ENCODE measurements around the gene CNTD1. TPM values are rescaled to one million over a fixed set of nuclear protein-coding genes. Genes with fewer than 3 reads are reported as not detected.

Gene CNTD1
- total RNA-seq, 1 experiment from 2014 or later, result not detected

DNA sequence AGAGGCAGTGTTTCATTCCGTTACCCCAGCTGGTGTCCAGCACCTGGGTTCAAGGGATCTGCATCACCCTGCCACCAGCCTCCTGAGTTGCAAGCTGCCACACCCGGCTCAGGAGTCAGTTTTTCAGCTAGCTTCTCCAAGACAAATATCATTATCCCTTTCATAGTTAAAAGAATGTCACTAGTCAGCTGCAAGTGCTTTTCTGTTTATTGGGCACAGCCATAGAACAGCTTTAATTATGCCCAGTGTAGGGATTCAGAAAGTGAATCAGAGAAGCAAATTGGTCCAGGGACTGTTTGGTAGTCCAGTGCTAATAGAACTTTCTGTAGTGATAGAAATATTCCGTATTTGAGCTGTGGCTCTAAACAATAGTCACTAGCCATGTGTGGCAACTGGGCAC is 49.4 kb downstream of the CNTD1 start:
- Mint-ChIP-seq H3K9me3 (no peaks in the 10 kb centered on the region), H3K36me3 (peaks cover 23% of the 10 kb centered on the region), H3K27ac (no peak overlapping the region), H3K27me3 (ENCODE audit: low read depth) (no peaks in the 10 kb centered on the region), H3K4me1 (no peaks in the 10 kb centered on the region; the same call in 1 of the 2 replicates), H3K4me3 (no peak overlapping the region)
- no peak for DNase-seq (ENCODE audit: low spot score)
- POLR2A ChIA-PET, result interaction anchor here (0.6 kb wide), 2 partner anchors 86 to 252 kb away, joined by 3 read pairs; no protein-coding TSS in a partner anchor
- TF ChIP-seq CREM (CRISPR knock-in tag; IDR thresholded peaks at IDR 0.05) (no peak), NFYB (CRISPR knock-in tag; conservative IDR thresholded peaks at IDR 0.05; ENCODE audit: low read depth) (no peak), ZNF423 (CRISPR knock-in tag; IDR thresholded peaks at IDR 0.05) (no peak), CBFB (CRISPR knock-in tag; IDR thresholded peaks at IDR 0.05; ENCODE audit: low read depth) (no peak), ATF1 (CRISPR knock-in tag; IDR thresholded peaks at IDR 0.05) (no peak)
- TF ChIP-seq, protein P1, sequence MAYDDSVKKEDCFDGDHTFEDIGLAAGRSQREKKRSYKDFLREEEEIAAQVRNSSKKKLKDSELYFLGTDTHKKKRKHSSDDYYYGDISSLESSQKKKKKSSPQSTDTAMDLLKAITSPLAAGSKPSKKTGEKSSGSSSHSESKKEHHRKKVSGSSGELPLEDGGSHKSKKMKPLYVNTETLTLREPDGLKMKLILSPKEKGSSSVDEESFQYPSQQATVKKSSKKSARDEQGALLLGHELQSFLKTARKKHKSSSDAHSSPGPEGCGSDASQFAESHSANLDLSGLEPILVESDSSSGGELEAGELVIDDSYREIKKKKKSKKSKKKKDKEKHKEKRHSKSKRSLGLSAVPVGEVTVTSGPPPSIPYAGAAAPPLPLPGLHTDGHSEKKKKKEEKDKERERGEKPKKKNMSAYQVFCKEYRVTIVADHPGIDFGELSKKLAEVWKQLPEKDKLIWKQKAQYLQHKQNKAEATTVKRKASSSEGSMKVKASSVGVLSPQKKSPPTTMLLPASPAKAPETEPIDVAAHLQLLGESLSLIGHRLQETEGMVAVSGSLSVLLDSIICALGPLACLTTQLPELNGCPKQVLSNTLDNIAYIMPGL (CRISPR knock-in tag; IDR thresholded peaks at IDR 0.05), result no peak
- TF ChIP-seq, protein P2, sequence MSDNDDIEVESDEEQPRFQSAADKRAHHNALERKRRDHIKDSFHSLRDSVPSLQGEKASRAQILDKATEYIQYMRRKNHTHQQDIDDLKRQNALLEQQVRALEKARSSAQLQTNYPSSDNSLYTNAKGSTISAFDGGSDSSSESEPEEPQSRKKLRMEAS (CRISPR knock-in tag; IDR thresholded peaks at IDR 0.05), result no peak
- TF ChIP-seq, protein P3, sequence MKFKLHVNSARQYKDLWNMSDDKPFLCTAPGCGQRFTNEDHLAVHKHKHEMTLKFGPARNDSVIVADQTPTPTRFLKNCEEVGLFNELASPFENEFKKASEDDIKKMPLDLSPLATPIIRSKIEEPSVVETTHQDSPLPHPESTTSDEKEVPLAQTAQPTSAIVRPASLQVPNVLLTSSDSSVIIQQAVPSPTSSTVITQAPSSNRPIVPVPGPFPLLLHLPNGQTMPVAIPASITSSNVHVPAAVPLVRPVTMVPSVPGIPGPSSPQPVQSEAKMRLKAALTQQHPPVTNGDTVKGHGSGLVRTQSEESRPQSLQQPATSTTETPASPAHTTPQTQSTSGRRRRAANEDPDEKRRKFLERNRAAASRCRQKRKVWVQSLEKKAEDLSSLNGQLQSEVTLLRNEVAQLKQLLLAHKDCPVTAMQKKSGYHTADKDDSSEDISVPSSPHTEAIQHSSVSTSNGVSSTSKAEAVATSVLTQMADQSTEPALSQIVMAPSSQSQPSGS (CRISPR knock-in tag; IDR thresholded peaks at IDR 0.05; ENCODE audit: borderline replicate concordance, low read depth), result no peak
- ATAC-seq, result no peak
- CTCF ChIA-PET, result interaction anchor here (0.6 to 3.3 kb wide), 5 partner anchors 24 to 212 kb away, joined by 3 to 19 read pairs (median 5); partner anchors contain the start of genes BECN1 and RPL27

DNA sequence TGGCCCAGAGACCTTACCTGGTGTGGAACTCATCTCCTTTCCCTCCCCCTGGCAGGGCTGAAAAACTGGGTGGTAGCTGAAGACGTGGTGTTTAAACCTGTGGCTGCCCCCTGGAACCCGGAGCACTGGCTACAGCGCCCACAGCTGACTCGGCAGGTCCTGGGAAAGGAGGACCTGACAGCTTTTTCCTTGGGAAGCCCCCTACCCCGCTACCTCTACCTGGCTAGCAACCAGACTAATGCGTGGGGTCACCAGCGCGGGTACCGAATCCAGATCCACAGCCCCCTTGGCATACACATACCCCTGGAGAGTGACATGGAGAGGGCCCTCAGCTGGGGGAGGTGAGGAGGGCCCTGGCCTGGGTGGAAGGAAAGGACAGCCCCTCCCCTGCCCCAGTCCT is 50.4 kb downstream of the CNTD1 start:
- no peak overlapping the region for H3K27ac Mint-ChIP-seq
- CTCF ChIA-PET, result interaction anchor here (0.9 to 3.3 kb wide), 4 partner anchors 25 to 149 kb away, joined by 3 to 19 read pairs (median 4); partner anchors contain the start of genes BECN1 and RPL27
- POLR2A ChIA-PET, result no interaction called here
- no peak overlapping the region for H3K4me3 Mint-ChIP-seq
- no peaks in the 10 kb centered on the region for H3K27me3 Mint-ChIP-seq (ENCODE audit: low read depth)
- no peaks in the 10 kb centered on the region; the same call in 1 of the 2 replicates for H3K4me1 Mint-ChIP-seq
- H3K9me3 Mint-ChIP-seq, result no peaks in the 10 kb centered on the region
- no peak for ATAC-seq
- TF ChIP-seq EMX1 (CRISPR knock-in tag; IDR thresholded peaks at IDR 0.05), result no peak
- TF ChIP-seq, protein P4, sequence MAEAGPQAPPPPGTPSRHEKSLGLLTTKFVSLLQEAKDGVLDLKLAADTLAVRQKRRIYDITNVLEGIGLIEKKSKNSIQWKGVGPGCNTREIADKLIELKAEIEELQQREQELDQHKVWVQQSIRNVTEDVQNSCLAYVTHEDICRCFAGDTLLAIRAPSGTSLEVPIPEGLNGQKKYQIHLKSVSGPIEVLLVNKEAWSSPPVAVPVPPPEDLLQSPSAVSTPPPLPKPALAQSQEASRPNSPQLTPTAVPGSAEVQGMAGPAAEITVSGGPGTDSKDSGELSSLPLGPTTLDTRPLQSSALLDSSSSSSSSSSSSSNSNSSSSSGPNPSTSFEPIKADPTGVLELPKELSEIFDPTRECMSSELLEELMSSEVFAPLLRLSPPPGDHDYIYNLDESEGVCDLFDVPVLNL (CRISPR knock-in tag; IDR thresholded peaks at IDR 0.05; ENCODE audit: borderline replicate concordance, low read depth), result no peak
- no peak for TF ChIP-seq GABPB1 (CRISPR knock-in tag; IDR thresholded peaks at IDR 0.05)
- TF ChIP-seq, protein P5, sequence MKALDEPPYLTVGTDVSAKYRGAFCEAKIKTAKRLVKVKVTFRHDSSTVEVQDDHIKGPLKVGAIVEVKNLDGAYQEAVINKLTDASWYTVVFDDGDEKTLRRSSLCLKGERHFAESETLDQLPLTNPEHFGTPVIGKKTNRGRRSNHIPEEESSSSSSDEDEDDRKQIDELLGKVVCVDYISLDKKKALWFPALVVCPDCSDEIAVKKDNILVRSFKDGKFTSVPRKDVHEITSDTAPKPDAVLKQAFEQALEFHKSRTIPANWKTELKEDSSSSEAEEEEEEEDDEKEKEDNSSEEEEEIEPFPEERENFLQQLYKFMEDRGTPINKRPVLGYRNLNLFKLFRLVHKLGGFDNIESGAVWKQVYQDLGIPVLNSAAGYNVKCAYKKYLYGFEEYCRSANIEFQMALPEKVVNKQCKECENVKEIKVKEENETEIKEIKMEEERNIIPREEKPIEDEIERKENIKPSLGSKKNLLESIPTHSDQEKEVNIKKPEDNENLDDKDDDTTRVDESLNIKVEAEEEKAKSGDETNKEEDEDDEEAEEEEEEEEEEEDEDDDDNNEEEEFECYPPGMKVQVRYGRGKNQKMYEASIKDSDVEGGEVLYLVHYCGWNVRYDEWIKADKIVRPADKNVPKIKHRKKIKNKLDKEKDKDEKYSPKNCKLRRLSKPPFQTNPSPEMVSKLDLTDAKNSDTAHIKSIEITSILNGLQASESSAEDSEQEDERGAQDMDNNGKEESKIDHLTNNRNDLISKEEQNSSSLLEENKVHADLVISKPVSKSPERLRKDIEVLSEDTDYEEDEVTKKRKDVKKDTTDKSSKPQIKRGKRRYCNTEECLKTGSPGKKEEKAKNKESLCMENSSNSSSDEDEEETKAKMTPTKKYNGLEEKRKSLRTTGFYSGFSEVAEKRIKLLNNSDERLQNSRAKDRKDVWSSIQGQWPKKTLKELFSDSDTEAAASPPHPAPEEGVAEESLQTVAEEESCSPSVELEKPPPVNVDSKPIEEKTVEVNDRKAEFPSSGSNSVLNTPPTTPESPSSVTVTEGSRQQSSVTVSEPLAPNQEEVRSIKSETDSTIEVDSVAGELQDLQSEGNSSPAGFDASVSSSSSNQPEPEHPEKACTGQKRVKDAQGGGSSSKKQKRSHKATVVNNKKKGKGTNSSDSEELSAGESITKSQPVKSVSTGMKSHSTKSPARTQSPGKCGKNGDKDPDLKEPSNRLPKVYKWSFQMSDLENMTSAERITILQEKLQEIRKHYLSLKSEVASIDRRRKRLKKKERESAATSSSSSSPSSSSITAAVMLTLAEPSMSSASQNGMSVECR (CRISPR knock-in tag; IDR thresholded peaks at IDR 0.05; ENCODE audit: borderline replicate concordance), result no peak
- TF ChIP-seq, protein P6, sequence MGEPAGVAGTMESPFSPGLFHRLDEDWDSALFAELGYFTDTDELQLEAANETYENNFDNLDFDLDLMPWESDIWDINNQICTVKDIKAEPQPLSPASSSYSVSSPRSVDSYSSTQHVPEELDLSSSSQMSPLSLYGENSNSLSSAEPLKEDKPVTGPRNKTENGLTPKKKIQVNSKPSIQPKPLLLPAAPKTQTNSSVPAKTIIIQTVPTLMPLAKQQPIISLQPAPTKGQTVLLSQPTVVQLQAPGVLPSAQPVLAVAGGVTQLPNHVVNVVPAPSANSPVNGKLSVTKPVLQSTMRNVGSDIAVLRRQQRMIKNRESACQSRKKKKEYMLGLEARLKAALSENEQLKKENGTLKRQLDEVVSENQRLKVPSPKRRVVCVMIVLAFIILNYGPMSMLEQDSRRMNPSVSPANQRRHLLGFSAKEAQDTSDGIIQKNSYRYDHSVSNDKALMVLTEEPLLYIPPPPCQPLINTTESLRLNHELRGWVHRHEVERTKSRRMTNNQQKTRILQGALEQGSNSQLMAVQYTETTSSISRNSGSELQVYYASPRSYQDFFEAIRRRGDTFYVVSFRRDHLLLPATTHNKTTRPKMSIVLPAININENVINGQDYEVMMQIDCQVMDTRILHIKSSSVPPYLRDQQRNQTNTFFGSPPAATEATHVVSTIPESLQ (CRISPR knock-in tag; IDR thresholded peaks at IDR 0.05), result no peak
- TF ChIP-seq ZNF138 (CRISPR knock-in tag; conservative IDR thresholded peaks at IDR 0.05), result no peak
- TF ChIP-seq, protein P7, sequence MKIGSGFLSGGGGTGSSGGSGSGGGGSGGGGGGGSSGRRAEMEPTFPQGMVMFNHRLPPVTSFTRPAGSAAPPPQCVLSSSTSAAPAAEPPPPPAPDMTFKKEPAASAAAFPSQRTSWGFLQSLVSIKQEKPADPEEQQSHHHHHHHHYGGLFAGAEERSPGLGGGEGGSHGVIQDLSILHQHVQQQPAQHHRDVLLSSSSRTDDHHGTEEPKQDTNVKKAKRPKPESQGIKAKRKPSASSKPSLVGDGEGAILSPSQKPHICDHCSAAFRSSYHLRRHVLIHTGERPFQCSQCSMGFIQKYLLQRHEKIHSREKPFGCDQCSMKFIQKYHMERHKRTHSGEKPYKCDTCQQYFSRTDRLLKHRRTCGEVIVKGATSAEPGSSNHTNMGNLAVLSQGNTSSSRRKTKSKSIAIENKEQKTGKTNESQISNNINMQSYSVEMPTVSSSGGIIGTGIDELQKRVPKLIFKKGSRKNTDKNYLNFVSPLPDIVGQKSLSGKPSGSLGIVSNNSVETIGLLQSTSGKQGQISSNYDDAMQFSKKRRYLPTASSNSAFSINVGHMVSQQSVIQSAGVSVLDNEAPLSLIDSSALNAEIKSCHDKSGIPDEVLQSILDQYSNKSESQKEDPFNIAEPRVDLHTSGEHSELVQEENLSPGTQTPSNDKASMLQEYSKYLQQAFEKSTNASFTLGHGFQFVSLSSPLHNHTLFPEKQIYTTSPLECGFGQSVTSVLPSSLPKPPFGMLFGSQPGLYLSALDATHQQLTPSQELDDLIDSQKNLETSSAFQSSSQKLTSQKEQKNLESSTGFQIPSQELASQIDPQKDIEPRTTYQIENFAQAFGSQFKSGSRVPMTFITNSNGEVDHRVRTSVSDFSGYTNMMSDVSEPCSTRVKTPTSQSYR (CRISPR knock-in tag; IDR thresholded peaks at IDR 0.05), result no peak
- no peak for TF ChIP-seq ZNF219 (CRISPR knock-in tag; IDR thresholded peaks at IDR 0.05; ENCODE audit: borderline replicate concordance)
- TF ChIP-seq ATF1 (CRISPR knock-in tag; IDR thresholded peaks at IDR 0.05), result no peak
- TF ChIP-seq, protein P8, sequence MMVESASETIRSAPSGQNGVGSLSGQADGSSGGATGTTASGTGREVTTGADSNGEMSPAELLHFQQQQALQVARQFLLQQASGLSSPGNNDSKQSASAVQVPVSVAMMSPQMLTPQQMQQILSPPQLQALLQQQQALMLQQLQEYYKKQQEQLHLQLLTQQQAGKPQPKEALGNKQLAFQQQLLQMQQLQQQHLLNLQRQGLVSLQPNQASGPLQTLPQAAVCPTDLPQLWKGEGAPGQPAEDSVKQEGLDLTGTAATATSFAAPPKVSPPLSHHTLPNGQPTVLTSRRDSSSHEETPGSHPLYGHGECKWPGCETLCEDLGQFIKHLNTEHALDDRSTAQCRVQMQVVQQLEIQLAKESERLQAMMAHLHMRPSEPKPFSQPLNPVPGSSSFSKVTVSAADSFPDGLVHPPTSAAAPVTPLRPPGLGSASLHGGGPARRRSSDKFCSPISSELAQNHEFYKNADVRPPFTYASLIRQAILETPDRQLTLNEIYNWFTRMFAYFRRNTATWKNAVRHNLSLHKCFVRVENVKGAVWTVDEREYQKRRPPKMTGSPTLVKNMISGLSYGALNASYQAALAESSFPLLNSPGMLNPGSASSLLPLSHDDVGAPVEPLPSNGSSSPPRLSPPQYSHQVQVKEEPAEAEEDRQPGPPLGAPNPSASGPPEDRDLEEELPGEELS (CRISPR knock-in tag; IDR thresholded peaks at IDR 0.05), result no peak
- H3K36me3 Mint-ChIP-seq, result peaks cover 15% of the 10 kb centered on the region
- DNase-seq (ENCODE audit: low spot score), result no peak

Data from WTC11 (cell line).